Naive thymus-derived CD4-positive, alpha-beta T cell (primary cell): Measurements from ENCODE around the gene OR52B6. TPM values are rescaled to one million over a fixed set of nuclear protein-coding genes. Genes with fewer than 3 reads are reported as not detected.
A peak's percentile ranks its signal among the peaks of the same experiment; 100 is the strongest.

Experiments used
- ATAC-seq: fragments of 150-1000 bp; cut with Tn5 transposase; 2 replicates; pipeline ENCODE4 v1.10.0; 2021; ENCODE audit warnings: mild to moderate bottlenecking, moderate library complexity
- CTCF ChIA-PET: fragments of 350-600 bp; sonication (Branson Sonifier 250); formaldehyde crosslinking; loops from one replicate; lab custom pipeline; 2021; ENCODE audit warnings: antibody characterized with exemption; lab: Charles Lee
- POLR2A ChIA-PET: fragments of 350-600 bp; sonication (Branson Sonifier 250); formaldehyde crosslinking; loops from one replicate; lab custom pipeline; 2021; ENCODE audit warnings: antibody characterized with exemption, inconsistent platforms; lab: Charles Lee
- DNase-seq, 9 donors: peaks; one replicate each; pipeline versions ENCODE4 v3.0.0 to v3.0.0-alpha.2; 2020 to 2022; ENCODE audit warnings: mixed read lengths in 1 of 9
- H3K27ac ChIP-seq: one replicate; pipeline ENCODE4 v1.7.0; 2013; ENCODE audit warnings: mild to moderate bottlenecking, low read depth, low read length, moderate library complexity
- H3K27me3 ChIP-seq, 2 donors: one replicate each; pipeline ENCODE4 v1.7.0; 2013; ENCODE audit warnings: low read length in 2 of 2, mild to moderate bottlenecking in 2 of 2, moderate library complexity in 2 of 2; ENCODE audit not compliant: control insufficient read depth in 2 of 2, insufficient read depth in 2 of 2
- H3K36me3 ChIP-seq, 3 experiments: 1 replicate in 2 of 3; 2 replicates in 1 of 3; pipeline ENCODE4 v1.7.0; 2013; ENCODE audit warnings: low read length in 3 of 3, mild to moderate bottlenecking in 3 of 3, moderate library complexity in 1 of 3; ENCODE audit not compliant: insufficient read depth in 3 of 3, control insufficient read depth in 2 of 3
- H3K4me1 ChIP-seq, 2 donors: one replicate each; pipeline ENCODE4 v1.7.0; 2013; ENCODE audit warnings: low read length in 2 of 2, mild to moderate bottlenecking in 2 of 2, moderate library complexity in 1 of 2; ENCODE audit not compliant: control insufficient read depth in 2 of 2, insufficient read depth in 2 of 2
- H3K4me3 ChIP-seq: 2 replicates; pipeline ENCODE4 v1.7.0; 2013; ENCODE audit warnings: mild to moderate bottlenecking, low read length
- H3K9me3 ChIP-seq, 3 experiments: 1 replicate in 2 of 3; 2 replicates in 1 of 3; pipeline ENCODE4 v1.7.0; 2013; ENCODE audit warnings: low read length in 3 of 3; ENCODE audit not compliant: control insufficient read depth in 2 of 3
- H3K27ac Mint-ChIP-seq, 9 donors: one replicate each; pipeline ENCODE4 v1.8.0; 2020 to 2022; ENCODE audit warnings: mixed read lengths in 9 of 9, mild to moderate bottlenecking in 8 of 9, moderate library complexity in 5 of 9, inconsistent platforms in 2 of 9
- H3K27me3 Mint-ChIP-seq, 5 donors: one replicate each; pipeline ENCODE4 v1.8.0; 2021 to 2022; ENCODE audit warnings: mixed read lengths in 5 of 5, mild to moderate bottlenecking in 1 of 5
- H3K36me3 Mint-ChIP-seq, 5 donors: one replicate each; pipeline ENCODE4 v1.8.0; 2020 to 2022; ENCODE audit warnings: mixed read lengths in 5 of 5, mild to moderate bottlenecking in 3 of 5, inconsistent platforms in 1 of 5
- H3K4me1 Mint-ChIP-seq, 7 donors: one replicate each; pipeline ENCODE4 v1.8.0; 2020 to 2022; ENCODE audit warnings: mixed read lengths in 7 of 7, mild to moderate bottlenecking in 3 of 7, inconsistent platforms in 1 of 7
- H3K4me3 Mint-ChIP-seq, 10 donors: one replicate each; pipeline ENCODE4 v1.8.0; 2020 to 2022; ENCODE audit warnings: mild to moderate bottlenecking in 10 of 10, mixed read lengths in 10 of 10, moderate library complexity in 6 of 10, inconsistent platforms in 2 of 10
- H3K9me3 Mint-ChIP-seq, 11 donors: one replicate each; pipeline ENCODE4 v1.8.0; 2020 to 2022; ENCODE audit warnings: mixed read lengths in 11 of 11, mild to moderate bottlenecking in 4 of 11, inconsistent platforms in 1 of 11, moderate library complexity in 1 of 11
- intact Hi-C, 2 donors: fragments of 100-400 bp; cut with micrococcal nuclease; formaldehyde crosslinking; loops; one replicate each; pipeline ENCODE4 v1.15.1; 2023
- polyA plus RNA-seq, 2 donors: library from polyadenylated mRNA; unstranded; fragments of 300-500 nt; fragmentation: Illumina TruSeq; gene quantifications; one replicate each; pipeline ENCODE4 v1.2.3, GENCODE V29; 2021
- total RNA-seq, 6 experiments: library from RNA in 5 of 6; stranded (reverse) in 5 of 6; gene quantifications; 1 replicate in 5 of 6; 2 replicates in 1 of 6; pipeline ENCODE4 v1.2.3 and lab custom pipeline; 2021 to 2026

OR52B6 gene
- total and polyA plus RNA-seq, 7 experiments from 2014 or later: not detected

- intact Hi-C loops: loop anchor here (10.0 kb wide), 2 partner anchors 1016 to 1226 kb away; partner anchors contain the start of genes TRIM21 (in 1 of the 2) and TRIM68 (in 1 of the 2)
- peaks cover 5 to 17% of the 10 kb centered on the region in 2 donors for H3K4me1 ChIP-seq
- peak overlapping the region in 1 of 9 donors; percentile 25 for H3K27ac Mint-ChIP-seq
- no peaks in the 10 kb centered on the region for H3K9me3 ChIP-seq
- H3K27me3 ChIP-seq: no peaks in the 10 kb centered on the region
- H3K36me3 Mint-ChIP-seq: peaks cover 0 to 11% (median 2%) of the 10 kb centered on the region in 5 donors
- no peak for ATAC-seq
- H3K4me3 Mint-ChIP-seq: no peak overlapping the region
- no peaks in the 10 kb centered on the region for H3K9me3 Mint-ChIP-seq
- peaks cover 7 to 25% (median 20%) of the 10 kb centered on the region in 7 donors for H3K4me1 Mint-ChIP-seq
- no peaks in the 10 kb centered on the region for H3K27me3 Mint-ChIP-seq
- H3K4me3 ChIP-seq: no peak overlapping the region
- ChIA-PET POLR2A (interaction anchor here (0.5 kb wide), 1 partner anchor 79 kb away, joined by 4 read pairs; no protein-coding TSS in a partner anchor), CTCF (interaction anchor here (0.6 kb wide), 2 partner anchors 37 to 1047 kb away, joined by 3 read pairs; no protein-coding TSS in a partner anchor)
- H3K27ac ChIP-seq: no peak overlapping the region
- DNase-seq: no peak
- H3K36me3 ChIP-seq: peaks cover 0 to 2% (median 0%) of the 10 kb centered on the region in 3 experiments
Observed at GRCh38 chr11:5620651-5621521, 40.2 kb downstream of the OR52B6 start.

- Histone ChIP-seq H3K36me3 (peaks cover 0 to 2% (median 0%) of the 10 kb centered on the region in 3 experiments), H3K9me3 (no peaks in the 10 kb centered on the region), H3K27ac (no peak overlapping the region), H3K4me1 (peaks cover 5 to 18% of the 10 kb centered on the region in 2 donors), H3K27me3 (no peaks in the 10 kb centered on the region), H3K4me3 (no peak overlapping the region)
- ChIA-PET POLR2A (interaction anchor here (1.3 kb wide), 1 partner anchor 70 kb away, joined by 3 read pairs; no protein-coding TSS in a partner anchor), CTCF (no interaction called here)
- H3K27ac Mint-ChIP-seq: peak overlapping the region in 1 of 9 donors; percentile 10
- ATAC-seq (no peak), DNase-seq (no peak)
- H3K36me3 Mint-ChIP-seq: peaks cover 0 to 11% (median 2%) of the 10 kb centered on the region in 5 donors
- H3K9me3 Mint-ChIP-seq: no peaks in the 10 kb centered on the region
- intact Hi-C loops: loop anchor here (10.0 kb wide), 2 partner anchors 1017 to 1227 kb away; partner anchors contain the start of genes TRIM21 (in 1 of the 2) and TRIM68 (in 1 of the 2)
- H3K4me3 Mint-ChIP-seq: no peak overlapping the region
- H3K27me3 Mint-ChIP-seq: no peaks in the 10 kb centered on the region
- peaks cover 14 to 32% (median 27%) of the 10 kb centered on the region in 7 donors for H3K4me1 Mint-ChIP-seq
Observed at GRCh38 chr11:5621580-5621979, 40.9 kb downstream of the OR52B6 start.

GRCh38 chr11:5622802-5623201 lies 42.1 kb downstream of the OR52B6 start:
- CTCF ChIA-PET: no interaction called here
- intact Hi-C loops: loop anchor here (10.0 kb wide), 2 partner anchors 1018 to 1228 kb away; partner anchors contain the start of genes TRIM21 (in 1 of the 2) and TRIM68 (in 1 of the 2)

GRCh38 chr11:5624489-5625279 lies 44.0 kb downstream of the OR52B6 start, which contains the start of gene TRIM34:
Gene TRIM34 (plus strand): TSS chr11:5625001. CDS start chr11:5632332, 7,331 bp downstream.
- no peaks in the 10 kb centered on the region for H3K27me3 ChIP-seq
- Mint-ChIP-seq H3K9me3 (peaks cover 0 to 7% (median 0%) of the 10 kb centered on the region in 11 donors), H3K27me3 (no peaks in the 10 kb centered on the region), H3K27ac (peak within 1 kb of the TSS; percentile 90 to 96 (median 95)), H3K4me3 (peak within 1 kb of the TSS; percentile 81 to 96 (median 91)), H3K4me1 (peaks cover 33 to 55% (median 51%) of the 10 kb centered on the region in 7 donors), H3K36me3 (peaks cover 0 to 24% (median 19%) of the 10 kb centered on the region in 5 donors)
- ATAC-seq (peak; percentile 98), DNase-seq (peak; percentile 15 to 79 (median 74))
- ChIA-PET POLR2A (interaction anchor here (0.5 to 0.7 kb wide), 3 partner anchors 9 to 857 kb away, joined by 3 to 4 read pairs (median 3); no protein-coding TSS in a partner anchor), CTCF (interaction anchor here (1.0 kb wide), 1 partner anchor 60 kb away, joined by 3 read pairs; the partner anchor contains the start of gene TRIM5)
- H3K9me3 ChIP-seq: no peaks in the 10 kb centered on the region
- intact Hi-C loops: loop anchor here (1.0 to 10.0 kb wide), 12 partner anchors 24 to 1230 kb away; partner anchors contain the start of genes FHIP1B (in 2 of the 2), TPP1 (in 1 of the 2), TRIM21 (in 1 of the 2) and TRIM22 (in 1 of the 2)
- peaks cover 17 to 18% of the 10 kb centered on the region in 2 donors for H3K4me1 ChIP-seq
- peak within 1 kb of the TSS; percentile 73 for H3K4me3 ChIP-seq
- peak within 1 kb of the TSS; percentile 84 for H3K27ac ChIP-seq
- H3K36me3 ChIP-seq: peaks cover 0 to 2% (median 0%) of the 10 kb centered on the region in 3 experiments

More at GRCh38 chr11:5622802-5623201, 42.1 kb downstream of the OR52B6 start:
- Histone ChIP-seq H3K4me3 (no peak overlapping the region), H3K4me1 (peaks cover 15 to 18% of the 10 kb centered on the region in 2 donors), H3K9me3 (no peaks in the 10 kb centered on the region), H3K27ac (no peak overlapping the region), H3K36me3 (peaks cover 0 to 2% (median 0%) of the 10 kb centered on the region in 3 experiments), H3K27me3 (no peaks in the 10 kb centered on the region)
- Mint-ChIP-seq H3K27me3 (no peaks in the 10 kb centered on the region), H3K4me1 (peaks cover 26 to 44% (median 39%) of the 10 kb centered on the region in 7 donors), H3K4me3 (peak overlapping the region in 8 of 10 donors; percentile 14 to 53 (median 35)), H3K9me3 (peaks cover 0 to 2% (median 0%) of the 10 kb centered on the region in 11 donors), H3K27ac (peak overlapping the region in 2 of 9 donors; percentile 10 to 86), H3K36me3 (peaks cover 0 to 18% (median 9%) of the 10 kb centered on the region in 5 donors)
- ATAC-seq: no peak
- no peak for DNase-seq
- POLR2A ChIA-PET: interaction anchor here (1.3 kb wide), 1 partner anchor 69 kb away, joined by 3 read pairs; no protein-coding TSS in a partner anchor

- Histone ChIP-seq H3K4me1 (peaks cover 17 to 18% of the 10 kb centered on the region in 2 donors), H3K27ac (peak overlapping the region; percentile 84), H3K4me3 (peak overlapping the region; percentile 73), H3K9me3 (no peaks in the 10 kb centered on the region), H3K27me3 (no peaks in the 10 kb centered on the region), H3K36me3 (peaks cover 0 to 2% (median 0%) of the 10 kb centered on the region in 3 experiments)
- peaks cover 0 to 27% (median 21%) of the 10 kb centered on the region in 5 donors for H3K36me3 Mint-ChIP-seq
- peak overlapping the region; percentile 90 to 96 (median 95) for H3K27ac Mint-ChIP-seq
- ATAC-seq (no peak), DNase-seq (no peak)
- H3K4me3 Mint-ChIP-seq: peak overlapping the region; percentile 81 to 96 (median 91)
- H3K9me3 Mint-ChIP-seq: peaks cover 0 to 7% (median 0%) of the 10 kb centered on the region in 11 donors
- CTCF ChIA-PET: interaction anchor here (1.0 kb wide), 1 partner anchor 59 kb away, joined by 3 read pairs; the partner anchor contains the start of gene TRIM5
- intact Hi-C loops: loop anchor here (2.0 to 10.0 kb wide), 5 partner anchors 87 to 1230 kb away; partner anchors contain the start of genes FHIP1B (in 1 of the 2), TPP1 (in 1 of the 2), TRIM21 (in 1 of the 2) and TRIM68 (in 1 of the 2)
- H3K27me3 Mint-ChIP-seq: no peaks in the 10 kb centered on the region
- peaks cover 35 to 57% (median 53%) of the 10 kb centered on the region in 7 donors for H3K4me1 Mint-ChIP-seq
- POLR2A ChIA-PET: interaction anchor here (0.5 to 0.7 kb wide), 2 partner anchors 58 to 856 kb away, joined by 3 to 4 read pairs; no protein-coding TSS in a partner anchor
Observed at GRCh38 chr11:5625281-5625680, 44.6 kb downstream of the OR52B6 start.
